Aorta (tissue), 5 donors: ENCODE data around the gene UBTD1. TPM values are rescaled to one million over a fixed set of nuclear protein-coding genes. Genes with fewer than 3 reads are reported as not detected.

Source experiments
- ATAC-seq: fragments of 200-7000 bp; cut with Tn5 transposase; one replicate; pipeline ENCODE4 v1.9.1; 2022; ENCODE audit warnings: moderate library complexity; ENCODE audit not compliant: low FRiP score
- DNase-seq, 2 donors: peaks; one replicate each; pipeline ENCODE4 v3.0.0-alpha.2; 2020
- H3K27ac ChIP-seq, 2 donors: one replicate each; pipeline ENCODE4 v1.5.1; 2013; ENCODE audit warnings: low read length in 2 of 2, mild to moderate bottlenecking in 2 of 2, moderate library complexity in 2 of 2, control low read depth in 1 of 2, inconsistent platforms in 1 of 2, low read depth in 1 of 2
- H3K27me3 ChIP-seq, 2 donors: one replicate each; pipeline ENCODE4 v1.6.1; 2013; ENCODE audit warnings: control low read depth in 1 of 2, low read length in 1 of 2, mild to moderate bottlenecking in 1 of 2, moderate library complexity in 1 of 2; ENCODE audit not compliant: insufficient read depth in 2 of 2, control insufficient read depth in 1 of 2
- H3K36me3 ChIP-seq, 2 donors: one replicate each; pipeline ENCODE4 v1.6.1; 2013; ENCODE audit warnings: control low read depth in 1 of 2, low read length in 1 of 2, mild to moderate bottlenecking in 1 of 2; ENCODE audit not compliant: insufficient read depth in 2 of 2, control insufficient read depth in 1 of 2
- H3K4me1 ChIP-seq, 2 donors: one replicate each; pipeline ENCODE4 v1.6.1; 2013; ENCODE audit warnings: low read length in 2 of 2, control low read depth in 1 of 2, mild to moderate bottlenecking in 1 of 2, moderate library complexity in 1 of 2; ENCODE audit not compliant: insufficient read depth in 2 of 2, control insufficient read depth in 1 of 2
- H3K4me3 ChIP-seq, 2 donors: one replicate each; pipeline ENCODE4 v1.5.1; 2013; ENCODE audit warnings: low read length in 2 of 2, control low read depth in 1 of 2, mild to moderate bottlenecking in 1 of 2
- H3K9me3 ChIP-seq: one replicate; pipeline ENCODE4 v1.6.1; 2013; ENCODE audit warnings: mild to moderate bottlenecking, low read length; ENCODE audit not compliant: control insufficient read depth
- WGBS, 2 donors: extraction: QIAGEN DNeasy Blood & Tissue Kit; methylation state at CpG; one replicate each; pipeline ENCODE4 v1.1.7; 2013; 5-methylcytosine and 5-hydroxymethylcytosine counted together
- intact Hi-C, 2 donors: fragments of 100-400 bp; cut with DNase I; formaldehyde crosslinking; loops; one replicate each; pipeline versions ENCODE4 v1.14.2 to v1.15.0; 2022
- polyA plus RNA-seq, 2 donors: library from polyadenylated mRNA; stranded (reverse); fragments of 200-250 nt; gene quantifications; one replicate each; pipeline ENCODE4 v1.2.3, GENCODE V29; 2013
- total RNA-seq, 2 donors: library from RNA; stranded (reverse); fragmentation: NEBNext Ultra II Directional; extraction: Animal tissue kit (Norgen Biotek cat#: 25700); gene quantifications; one replicate each; pipeline ENCODE4 v1.2.1, GENCODE V29; 2021
- donor health status: healthy with polysubstance abuse.
- donor health status: Bipolar disorder and iron deficiency.
- donor health status: DM: no; HTN: no; CAD: no.
- donor health status: DM: no; HTN: no; CAD: no.
- donor health status: DM: yes; HTN: yes; CAD: no.

The UBTD1 gene
- total and polyA plus RNA-seq, 4 donors, result 10.1 to 18.9 (median 15.4) TPM

DNA sequence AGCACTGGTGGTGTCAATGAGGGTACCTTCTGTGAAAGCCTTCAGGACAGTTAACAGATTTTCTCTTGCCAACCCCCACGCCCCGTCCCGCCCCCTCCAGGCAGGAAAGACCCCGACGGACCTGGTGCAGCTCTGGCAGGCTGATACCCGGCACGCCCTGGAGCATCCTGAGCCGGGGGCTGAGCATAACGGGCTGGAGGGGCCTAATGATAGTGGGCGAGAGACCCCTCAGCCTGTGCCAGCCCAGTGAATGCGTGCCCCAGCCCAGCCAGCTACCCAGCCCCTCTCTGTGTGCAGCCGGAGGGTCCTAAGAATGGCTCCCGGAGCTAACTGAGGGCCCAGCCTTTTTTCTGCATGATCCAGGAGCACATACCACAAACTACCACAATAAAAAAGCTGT, 84.8 kb downstream of the UBTD1 start:
- H3K27ac ChIP-seq, result no peak overlapping the region
- WGBS, 2 donors, result 93 to 94% methylated on average over 13 of the region's 13 CpGs

GRCh38 chr10:97584060-97584797, 85.5 kb downstream of the UBTD1 start, which contains the start of gene HOGA1:
Gene HOGA1, plus strand, starts transcription at chr10:97584389. Its CDS starts 315 bp downstream, at chr10:97584704.
- no peaks in the 10 kb centered on the region for H3K4me1 ChIP-seq
- H3K36me3 ChIP-seq, result no peaks in the 10 kb centered on the region
- H3K27me3 ChIP-seq, result no peaks in the 10 kb centered on the region
- WGBS, 2 donors, result 18 to 27% methylated on average over 4 to 5 of the region's 5 CpGs
- H3K4me3 ChIP-seq, result no peak within 1 kb of the TSS
- peak; percentile 87 to 94 for DNase-seq
- peak; percentile 91 for ATAC-seq
- H3K9me3 ChIP-seq, result no peaks in the 10 kb centered on the region
- peak within 1 kb of the TSS in 1 of 2 donors; percentile 16 for H3K27ac ChIP-seq
- intact Hi-C loops, result no loop called here

More for the DNA sequence above, 84.8 kb downstream of the UBTD1 start:
- no peaks in the 10 kb centered on the region for H3K9me3 ChIP-seq
- no peaks in the 10 kb centered on the region for H3K4me1 ChIP-seq
- ATAC-seq (no peak), DNase-seq (peak in 1 of 2 donors; percentile 63)
- intact Hi-C loops, result no loop called here
- H3K36me3 ChIP-seq, result no peaks in the 10 kb centered on the region
- no peaks in the 10 kb centered on the region for H3K27me3 ChIP-seq
- no peak overlapping the region for H3K4me3 ChIP-seq

DNA sequence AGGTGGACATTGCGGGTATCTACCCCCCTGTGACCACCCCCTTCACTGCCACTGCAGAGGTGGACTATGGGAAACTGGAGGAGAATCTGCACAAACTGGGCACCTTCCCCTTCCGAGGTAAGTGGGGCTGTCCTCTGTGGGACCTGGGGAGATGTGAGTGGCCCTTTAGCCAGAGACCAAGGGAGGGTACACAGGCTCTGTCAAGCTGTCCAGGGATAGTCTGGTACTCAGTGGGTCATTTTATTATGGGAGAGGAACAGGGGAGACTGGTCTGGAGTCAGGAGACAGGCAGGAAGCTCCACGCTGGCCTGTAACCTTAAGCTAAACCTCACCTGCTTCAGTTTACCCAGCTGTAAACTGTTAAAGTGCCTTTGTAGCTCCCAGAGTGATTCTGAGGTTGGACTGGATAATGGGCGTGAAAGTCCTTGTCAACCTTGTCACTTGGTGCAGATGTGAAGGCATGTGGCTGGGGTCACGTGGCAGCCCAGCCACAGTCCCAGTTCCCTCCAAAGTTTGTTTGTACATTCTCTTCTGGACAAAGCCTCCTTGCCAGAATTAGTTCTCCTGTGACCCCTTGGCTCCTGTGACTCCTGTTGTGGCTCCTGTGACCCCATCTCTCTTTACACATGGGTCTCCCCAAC, 86.2 kb downstream of the UBTD1 start:
- no peak for ATAC-seq
- intact Hi-C loops, result no loop called here
- Histone ChIP-seq H3K9me3 (no peaks in the 10 kb centered on the region), H3K4me1 (no peaks in the 10 kb centered on the region), H3K4me3 (no peak overlapping the region), H3K36me3 (no peaks in the 10 kb centered on the region), H3K27ac (peak overlapping the region in 1 of 2 donors; percentile 16), H3K27me3 (no peaks in the 10 kb centered on the region)
- peak in 1 of 2 donors; percentile 61 for DNase-seq
- WGBS, 2 donors, result 73 to 80% methylated on average over 5 of the region's 5 CpGs

DNA sequence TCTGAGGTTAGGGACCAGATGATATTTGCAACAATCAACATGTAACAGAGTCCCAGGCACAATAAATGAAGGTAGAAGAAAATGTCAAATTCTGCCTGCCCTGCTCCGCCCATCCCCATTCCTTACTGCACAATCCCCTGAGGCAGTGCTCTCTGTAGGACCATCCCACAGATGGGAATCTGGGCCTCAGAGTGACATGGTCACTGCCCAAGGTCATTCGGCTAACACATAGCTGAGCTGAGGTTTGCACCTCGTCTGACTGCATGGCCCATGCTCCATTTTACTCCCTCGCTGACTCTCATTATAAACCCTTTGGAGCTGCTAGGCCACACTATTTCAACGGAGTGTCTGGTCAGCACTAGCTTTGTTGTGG, 86.7 kb downstream of the UBTD1 start:
- Histone ChIP-seq H3K36me3 (no peaks in the 10 kb centered on the region), H3K27me3 (no peaks in the 10 kb centered on the region), H3K4me1 (no peaks in the 10 kb centered on the region), H3K27ac (no peak overlapping the region), H3K4me3 (no peak overlapping the region), H3K9me3 (no peaks in the 10 kb centered on the region)
- ATAC-seq (no peak), DNase-seq (no peak)
- intact Hi-C loops, result no loop called here
- WGBS, 2 donors, result 92 to 94% methylated on average over 5 of the region's 5 CpGs

GRCh38 chr10:97587183-97587582, 88.5 kb downstream of the UBTD1 start:
- ATAC-seq (no peak), DNase-seq (peak in 1 of 2 donors; percentile 22)
- H3K27me3 ChIP-seq, result no peaks in the 10 kb centered on the region
- H3K9me3 ChIP-seq, result no peaks in the 10 kb centered on the region
- H3K27ac ChIP-seq, result no peak overlapping the region
- WGBS, 2 donors, result 85 to 88% methylated on average over 2 of the region's 2 CpGs
- H3K36me3 ChIP-seq, result no peaks in the 10 kb centered on the region
- no peak overlapping the region for H3K4me3 ChIP-seq
- no peaks in the 10 kb centered on the region for H3K4me1 ChIP-seq
- intact Hi-C loops, result no loop called here

GRCh38 chr10:97589479-97589878, 90.8 kb downstream of the UBTD1 start, which contains the start of gene C10orf62:
Gene C10orf62, plus strand, starts transcription at chr10:97589721. Its CDS starts 177 bp downstream, at chr10:97589898.
- DNase-seq, result no peak
- Histone ChIP-seq H3K4me3 (no peak within 1 kb of the TSS), H3K4me1 (no peaks in the 10 kb centered on the region), H3K27ac (no peak within 1 kb of the TSS), H3K27me3 (no peaks in the 10 kb centered on the region), H3K36me3 (no peaks in the 10 kb centered on the region), H3K9me3 (no peaks in the 10 kb centered on the region)
- no peak for ATAC-seq
- intact Hi-C loops, result no loop called here
- 92 to 93% methylated on average over 3 of the region's 3 CpGs for WGBS, 2 donors

- intact Hi-C loops, result no loop called here
- WGBS, 2 donors, result 89 to 91% methylated on average over 15 of the region's 15 CpGs
- H3K9me3 ChIP-seq, result no peaks in the 10 kb centered on the region
- DNase-seq, result no peak
- H3K4me1 ChIP-seq, result no peaks in the 10 kb centered on the region
- no peaks in the 10 kb centered on the region for H3K36me3 ChIP-seq
- no peaks in the 10 kb centered on the region for H3K27me3 ChIP-seq
- ATAC-seq, result no peak
- H3K4me3 ChIP-seq, result no peak overlapping the region
- no peak overlapping the region for H3K27ac ChIP-seq
Observed at GRCh38 chr10:97590082-97590747, 91.5 kb downstream of the UBTD1 start.

DNA sequence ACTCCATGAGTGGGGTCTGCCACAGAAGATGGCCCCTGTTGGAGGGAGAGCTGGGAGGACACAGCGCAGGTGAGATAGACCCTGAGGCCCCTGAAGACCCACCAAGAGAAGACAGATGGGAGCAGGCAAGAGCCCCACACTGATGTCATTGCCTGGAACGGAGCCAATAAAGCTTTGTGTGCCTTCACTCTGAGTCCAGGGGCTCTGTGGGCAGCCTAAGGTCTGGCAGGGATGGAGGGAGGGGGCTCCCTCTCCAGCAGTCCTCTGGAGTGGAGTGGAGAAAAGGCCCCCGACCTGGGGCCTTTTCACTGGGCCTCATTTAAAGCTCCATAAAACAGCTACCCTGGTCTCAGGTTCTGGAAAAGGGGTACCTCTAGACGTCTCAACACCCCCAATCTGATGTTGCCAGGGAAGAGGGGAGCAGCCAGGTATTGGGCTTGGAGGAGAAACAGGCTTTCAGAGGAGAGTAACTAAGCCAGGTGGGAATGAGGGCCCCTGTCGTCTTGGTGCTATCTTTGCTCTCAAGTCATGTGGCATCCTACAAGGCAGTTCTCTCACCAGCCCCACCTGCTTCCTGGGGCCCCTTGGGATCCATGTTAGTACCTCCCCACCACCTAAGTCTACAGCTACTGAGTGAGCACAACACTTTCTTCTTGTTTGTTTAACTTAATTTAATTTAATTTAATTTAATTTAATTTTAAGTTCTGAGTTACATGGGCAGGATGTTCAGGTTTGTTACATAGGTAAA, 92.2 kb downstream of the UBTD1 start:
- Histone ChIP-seq H3K36me3 (no peaks in the 10 kb centered on the region), H3K27ac (no peak overlapping the region), H3K4me1 (no peaks in the 10 kb centered on the region), H3K27me3 (no peaks in the 10 kb centered on the region), H3K9me3 (no peaks in the 10 kb centered on the region), H3K4me3 (no peak overlapping the region)
- intact Hi-C loops, result no loop called here
- WGBS, 2 donors, result 65 to 70% methylated on average over 5 of the region's 5 CpGs
- ATAC-seq (no peak), DNase-seq (no peak)
